Endometrium (tissue), 2 donors: ENCODE results near the gene PRKN.

Experiments used
- FAIRE-seq: peaks from 2 replicates; lab custom pipeline; 2012; peaks lifted over from hg19 to GRCh38; lab: Jason Lieb, UNC
- donor health status: control.
- donor health status: control.

The PRKN gene

DNA sequence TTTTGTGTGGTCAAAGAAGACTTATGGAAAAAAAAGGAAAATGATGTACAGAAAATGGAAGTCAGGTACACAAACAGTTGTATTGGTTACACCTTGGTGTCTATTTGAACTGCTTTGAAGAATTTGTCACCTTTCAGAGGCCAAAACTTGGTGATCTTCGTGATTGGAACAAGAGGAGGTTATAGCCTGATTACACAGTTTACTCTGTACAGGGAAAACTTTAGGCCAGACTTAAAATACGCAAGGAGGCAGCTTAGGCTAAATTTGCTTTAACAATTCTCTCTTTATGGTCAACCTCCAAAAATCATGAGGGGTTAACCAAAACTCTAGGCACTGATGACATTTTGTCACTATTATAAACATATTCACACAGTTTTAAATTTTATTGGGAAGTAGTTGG is 353.7 kb downstream of the PRKN start:
- FAIRE-seq = no peak

DNA sequence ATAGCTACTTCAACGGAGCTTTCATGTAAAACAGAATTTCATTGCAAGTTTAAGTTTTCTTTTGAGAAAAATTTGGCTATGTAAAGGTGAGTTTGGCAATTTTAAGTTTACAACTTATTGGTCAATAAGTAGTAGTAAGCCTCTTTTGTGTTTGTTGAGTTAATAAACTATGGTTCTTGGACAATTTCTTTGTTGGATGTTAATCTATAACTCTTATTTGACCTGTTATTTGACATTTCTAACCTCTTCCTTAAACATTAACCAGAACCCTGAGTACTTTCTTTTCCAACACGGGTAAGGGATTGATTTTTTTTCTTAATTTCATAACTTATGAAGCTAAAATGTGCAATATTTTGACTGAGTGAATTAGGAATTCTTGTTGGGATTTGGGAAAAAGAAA is 354.4 kb downstream of the PRKN start:
- FAIRE-seq = no peak

DNA sequence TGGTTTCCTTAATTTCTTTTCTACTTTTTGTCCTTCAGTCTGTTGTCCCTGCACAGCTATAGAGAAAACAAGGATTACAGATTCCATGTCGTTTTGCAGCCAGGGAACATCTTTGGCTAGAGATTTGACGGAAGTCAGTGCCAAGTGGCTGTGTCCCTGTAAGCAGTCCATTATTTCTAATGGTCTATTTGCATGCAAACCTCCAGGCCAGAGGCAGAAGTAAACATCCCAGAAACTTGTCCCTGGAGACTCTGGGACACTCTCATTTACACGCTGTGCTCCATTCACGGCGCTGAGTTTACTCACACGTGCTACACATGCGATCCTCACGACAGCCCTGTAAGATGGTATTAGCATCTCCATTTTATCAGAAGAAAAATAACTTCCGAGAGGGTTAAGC is 355.5 kb downstream of the PRKN start:
- FAIRE-seq = no peak

DNA sequence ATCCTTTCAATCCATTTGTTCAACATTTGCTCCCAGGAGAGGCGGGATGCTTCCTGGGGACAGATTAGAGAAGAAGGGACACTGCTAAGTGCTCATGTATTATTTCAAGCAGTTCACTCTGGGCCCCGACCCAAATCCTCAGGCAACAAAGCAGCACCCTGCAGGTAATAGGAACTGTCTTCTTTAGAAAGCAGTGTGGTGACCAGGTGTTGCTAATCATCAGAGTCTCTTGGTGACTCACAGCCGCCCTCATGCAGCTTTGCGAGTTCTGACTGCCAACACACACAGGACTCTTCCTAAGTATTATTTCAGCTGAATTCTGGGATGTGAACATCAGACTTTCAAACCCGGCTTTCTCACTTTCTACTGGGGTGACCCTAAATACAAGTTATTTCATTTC is 356.4 kb downstream of the PRKN start:
- no peak for FAIRE-seq

DNA sequence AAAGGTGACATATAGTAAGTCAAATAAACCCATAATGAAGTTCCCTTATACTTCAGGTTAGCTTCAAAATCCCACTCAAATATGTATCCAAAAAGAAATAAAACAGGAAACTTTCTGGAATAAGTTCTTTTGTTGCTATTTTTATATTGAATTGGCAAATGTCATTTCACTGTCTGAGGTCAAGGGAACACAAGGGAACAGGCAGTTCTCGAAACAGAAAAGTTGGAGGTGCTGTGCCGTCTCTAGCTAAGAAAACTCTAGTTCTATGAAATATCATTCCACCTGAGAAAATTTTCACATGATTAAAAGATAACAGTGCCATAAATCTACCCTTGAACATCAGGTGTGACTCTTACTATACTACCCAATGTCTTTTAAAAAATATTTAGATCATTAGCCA is 358.5 kb downstream of the PRKN start:
- FAIRE-seq = no peak

DNA sequence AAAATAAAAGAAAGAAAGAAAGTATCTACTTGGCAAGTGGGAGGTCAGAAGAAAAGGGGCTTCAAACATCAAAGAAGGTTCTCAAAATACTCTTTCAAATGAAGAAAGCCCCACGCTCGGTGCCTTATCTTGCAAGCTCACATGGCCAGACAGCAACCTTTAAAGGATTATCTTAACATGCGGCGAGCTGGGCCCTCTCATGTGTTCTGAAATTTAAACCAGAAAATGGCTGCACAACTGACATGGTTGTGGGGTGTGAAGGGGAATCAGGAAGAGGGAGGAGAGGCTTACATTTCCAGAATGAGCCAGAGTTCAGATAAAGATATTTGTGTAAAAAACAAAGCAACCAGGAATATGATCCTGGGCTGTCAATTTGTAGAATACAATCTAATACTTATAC is 363.1 kb downstream of the PRKN start:
- FAIRE-seq = no peak

DNA sequence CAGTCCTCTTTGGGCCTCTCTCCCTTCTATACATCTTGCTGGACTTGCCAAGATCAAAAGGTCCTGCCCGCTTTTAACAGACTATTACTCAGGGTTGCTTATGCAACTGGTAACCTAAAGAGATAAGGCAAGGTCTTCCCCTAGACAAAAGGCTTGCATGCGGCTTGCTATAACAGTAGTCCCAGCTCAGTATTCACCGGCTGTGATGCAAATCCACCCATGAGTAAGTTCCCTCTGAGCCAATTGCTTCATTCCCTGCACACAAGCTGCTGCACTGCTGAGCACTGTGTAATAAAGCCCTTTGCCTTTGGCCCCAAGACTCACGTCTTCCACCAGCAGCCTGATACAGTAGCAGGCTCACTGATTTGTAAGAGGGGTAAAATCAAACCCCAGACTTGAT is 363.8 kb downstream of the PRKN start:
- FAIRE-seq = no peak

DNA sequence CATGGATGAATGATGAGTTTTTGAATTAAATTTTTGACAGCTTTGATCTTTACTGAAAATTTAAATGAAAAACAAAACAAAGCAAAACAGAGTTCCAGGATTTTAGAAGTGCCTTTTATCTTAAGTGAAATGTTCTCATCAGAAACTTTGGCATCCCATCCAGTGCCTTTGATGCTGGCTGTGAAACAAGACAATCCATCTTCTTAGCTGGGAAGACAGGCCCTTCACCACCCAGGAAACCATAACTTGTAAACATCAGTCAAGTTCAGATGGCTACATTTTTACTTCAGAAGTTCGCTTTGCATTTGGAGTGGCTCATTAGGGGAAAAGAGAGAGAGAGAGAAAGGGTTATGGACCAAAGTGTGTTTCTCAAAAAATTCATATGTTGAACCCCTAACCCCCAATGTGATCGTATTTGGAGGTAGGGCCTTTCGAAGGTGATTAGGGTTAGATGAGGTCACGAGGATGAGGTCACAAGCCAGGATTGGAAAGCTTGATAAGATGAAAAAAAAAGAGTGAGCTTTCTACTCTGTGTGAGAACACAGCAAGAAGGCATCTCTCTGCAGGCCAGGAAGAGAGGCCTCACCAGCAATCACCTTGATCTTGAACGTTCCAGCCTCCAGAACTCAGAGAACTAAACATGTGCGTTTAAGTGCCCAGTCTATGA is 366.5 kb downstream of the PRKN start:
- FAIRE-seq = no peak

DNA sequence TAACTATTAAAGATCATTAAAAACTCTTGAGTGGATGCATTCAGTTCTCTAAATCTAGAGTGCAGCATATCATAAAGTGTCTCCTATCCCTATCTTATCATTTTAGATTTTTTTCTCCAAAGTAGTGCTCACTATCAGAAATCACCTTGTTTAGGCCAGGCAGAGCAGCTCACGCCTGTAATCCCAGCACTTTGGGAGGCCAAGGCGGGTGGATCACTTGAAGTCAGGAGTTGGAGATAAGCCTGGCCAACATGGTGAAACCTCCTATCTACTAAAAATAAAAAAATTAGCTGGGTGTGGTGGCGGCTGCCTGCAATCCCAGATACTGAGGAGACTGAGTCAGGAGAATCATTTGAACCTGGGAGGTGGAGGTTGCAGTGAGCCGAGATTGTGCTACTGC is 368.9 kb downstream of the PRKN start:
- no peak for FAIRE-seq

DNA sequence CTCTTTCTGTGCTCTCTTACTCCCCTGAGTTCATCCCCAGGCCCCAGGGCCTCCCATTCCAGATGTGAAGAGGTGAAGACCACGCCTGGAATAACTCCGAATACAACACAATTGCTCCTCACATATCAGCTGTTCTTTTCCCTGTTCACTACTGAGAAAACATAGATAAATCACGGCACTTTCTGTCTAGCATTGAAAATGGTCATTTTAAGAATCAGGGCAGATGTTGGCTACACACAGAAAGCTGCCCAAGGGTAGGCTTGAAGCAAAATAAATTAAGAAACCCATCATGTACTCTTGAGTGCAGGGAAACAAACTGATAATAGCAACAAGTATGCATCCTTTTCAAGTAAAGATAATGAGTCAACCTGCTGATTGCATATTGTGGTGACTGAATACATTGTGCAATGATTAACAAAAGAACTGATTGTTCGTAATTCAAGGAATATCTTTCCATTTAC is 382.5 kb downstream of the PRKN start:
- FAIRE-seq = no peak

DNA sequence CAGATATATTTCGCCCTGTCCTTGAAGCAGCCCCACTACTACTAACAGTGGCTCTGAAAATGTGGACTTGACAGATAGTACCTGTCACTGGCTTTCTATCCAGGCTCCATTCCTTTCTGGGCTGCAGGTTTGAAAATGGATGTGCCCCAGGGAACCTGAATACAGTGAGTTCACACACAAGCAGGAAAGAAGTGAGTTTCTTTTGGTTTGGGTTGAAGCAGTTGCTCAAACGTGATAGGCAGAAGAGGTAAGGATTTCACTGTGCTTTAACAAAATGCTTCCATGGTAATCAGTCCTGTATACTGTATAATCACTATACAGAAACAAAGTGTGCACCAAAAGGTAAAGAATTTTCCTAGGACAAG is 382.9 kb downstream of the PRKN start:
- FAIRE-seq = no peak

DNA sequence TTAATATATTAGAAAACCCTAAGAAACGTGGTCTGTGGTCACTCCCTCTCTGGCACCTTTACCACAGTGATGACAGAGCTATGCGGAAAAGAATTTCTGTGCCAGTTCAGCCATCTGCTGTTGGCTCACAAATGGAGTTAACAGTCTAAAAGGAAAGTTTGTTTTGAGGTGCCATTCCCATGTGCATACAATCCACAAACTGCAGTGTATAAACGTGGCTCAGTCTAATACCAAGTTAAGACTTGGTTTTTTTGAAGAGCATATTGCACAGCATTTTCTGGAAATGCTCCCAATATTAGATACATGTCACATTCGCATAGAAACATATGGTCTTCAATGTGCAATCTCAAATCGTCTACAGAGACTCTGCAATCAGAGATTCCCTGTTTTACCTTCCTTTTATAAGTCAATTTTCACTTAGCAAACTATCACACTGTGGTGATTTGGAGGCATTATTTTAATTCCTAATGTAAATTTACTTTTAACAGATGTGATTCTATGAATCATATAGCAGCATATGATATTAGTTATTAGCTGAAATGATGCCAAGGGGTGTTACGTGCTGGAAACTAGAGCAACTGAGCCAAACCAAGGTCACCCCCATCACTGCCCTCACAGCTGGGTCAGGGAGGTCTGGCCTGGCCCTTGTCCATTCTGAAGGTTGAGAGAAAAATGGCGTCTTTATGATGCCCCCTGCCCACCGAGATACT is 383.5 kb downstream of the PRKN start:
- no peak for FAIRE-seq

DNA sequence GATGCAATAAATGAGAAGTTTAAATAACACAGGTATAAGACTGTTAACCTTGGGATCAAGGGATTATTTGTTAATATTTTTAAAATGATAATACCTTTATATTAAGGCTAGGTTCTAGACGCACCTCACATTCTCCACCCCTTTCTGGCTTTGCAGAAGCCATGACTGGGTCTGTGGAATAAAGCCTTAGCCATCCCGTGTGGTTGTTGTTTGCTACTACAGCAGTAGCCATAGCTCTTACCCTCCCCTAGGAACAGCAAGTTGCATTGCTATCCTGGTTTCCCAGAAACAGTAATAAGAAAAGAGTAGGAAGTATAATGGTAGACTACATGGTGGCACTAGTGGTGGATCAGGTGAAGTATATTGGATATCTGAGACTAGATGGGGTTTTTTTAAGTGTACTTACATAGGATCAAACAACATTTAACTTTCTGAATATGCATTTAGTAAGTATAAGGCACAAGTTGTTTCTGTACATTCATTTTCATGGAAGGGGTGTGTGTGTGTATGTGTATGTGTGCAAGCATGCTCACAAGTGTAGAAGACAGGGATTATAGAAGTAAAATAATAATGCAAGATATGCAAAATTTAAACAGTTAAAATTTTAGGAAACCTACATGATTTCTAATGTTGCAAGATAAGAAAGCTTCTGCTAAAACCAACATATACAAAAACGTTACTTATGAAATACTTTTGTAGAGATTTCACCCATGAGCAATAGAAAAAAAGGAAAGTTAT is 384.2 kb downstream of the PRKN start:
- no peak for FAIRE-seq

DNA sequence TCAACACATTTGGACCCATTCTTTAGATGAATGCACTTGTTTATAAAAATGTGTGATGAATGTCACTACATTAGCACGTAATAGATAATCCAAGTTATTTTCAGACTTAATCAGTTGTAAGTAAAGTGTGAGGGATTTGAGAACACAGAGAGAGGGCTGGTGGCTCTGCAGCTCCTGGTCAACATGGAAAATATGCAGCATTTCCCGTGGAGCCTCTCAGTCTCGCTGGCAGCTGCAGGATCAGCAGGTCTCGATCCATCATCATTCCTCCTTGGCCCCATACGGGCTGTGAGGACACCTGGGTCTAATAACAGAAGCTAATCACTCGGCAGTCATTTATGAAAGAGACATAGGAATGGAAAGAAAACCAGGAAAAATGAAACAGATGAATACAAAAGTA is 390.2 kb downstream of the PRKN start:
- no peak for FAIRE-seq

DNA sequence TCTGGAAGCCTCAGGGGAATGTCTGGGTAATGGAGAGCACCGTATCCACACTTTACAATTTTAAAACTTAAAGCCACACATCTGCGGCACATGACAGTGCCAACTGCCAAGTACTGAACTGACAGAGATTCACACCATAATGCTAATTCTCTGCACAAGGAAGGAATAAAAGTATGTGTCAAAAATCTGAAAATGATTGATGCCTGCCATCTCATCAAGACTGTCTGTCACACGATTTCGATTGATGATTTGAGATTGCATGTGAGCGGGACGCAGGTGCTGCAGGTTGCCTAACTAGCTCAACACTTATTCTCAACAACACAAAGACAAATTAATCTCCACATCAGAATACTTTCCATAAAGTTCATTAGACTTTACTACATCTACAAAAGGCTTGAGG is 391.2 kb downstream of the PRKN start:
- no peak for FAIRE-seq

DNA sequence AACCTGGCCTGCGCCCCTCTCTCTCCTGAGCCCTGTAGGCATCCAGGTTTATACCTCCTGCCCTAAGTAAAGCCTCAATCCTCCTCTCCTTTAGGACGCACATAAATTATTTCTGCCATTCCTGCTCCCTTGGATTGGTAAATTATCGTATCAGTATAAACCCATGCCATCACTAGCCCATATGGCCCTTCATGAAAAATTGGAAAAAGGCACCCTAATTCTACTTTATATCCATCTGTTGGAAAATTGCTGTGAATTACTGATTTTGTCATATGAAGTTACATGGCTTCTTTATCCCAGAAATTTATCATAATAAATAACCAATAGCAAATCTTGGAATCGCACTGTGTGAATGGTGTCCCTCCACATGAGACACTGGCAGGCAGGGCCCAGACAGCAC is 395.2 kb downstream of the PRKN start:
- FAIRE-seq = no peak

DNA sequence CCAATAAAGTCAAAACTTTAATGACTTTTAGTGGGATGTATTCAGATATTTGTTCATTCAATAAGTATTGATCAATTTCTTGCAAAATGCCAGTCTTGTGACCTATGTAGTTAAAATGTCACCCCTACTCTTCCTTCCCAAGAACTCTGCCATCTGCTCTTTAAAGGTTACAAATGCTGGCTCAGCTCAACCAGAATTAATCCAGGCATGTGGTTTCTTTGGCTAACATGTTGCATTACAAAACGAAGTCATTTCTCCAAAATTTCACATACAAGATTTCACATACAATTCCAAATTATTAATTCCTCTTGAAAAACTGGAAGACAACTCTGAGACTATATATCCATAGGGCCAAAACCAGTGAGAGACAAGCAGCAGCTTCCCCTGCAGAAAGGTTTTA is 395.7 kb downstream of the PRKN start:
- FAIRE-seq = no peak

DNA sequence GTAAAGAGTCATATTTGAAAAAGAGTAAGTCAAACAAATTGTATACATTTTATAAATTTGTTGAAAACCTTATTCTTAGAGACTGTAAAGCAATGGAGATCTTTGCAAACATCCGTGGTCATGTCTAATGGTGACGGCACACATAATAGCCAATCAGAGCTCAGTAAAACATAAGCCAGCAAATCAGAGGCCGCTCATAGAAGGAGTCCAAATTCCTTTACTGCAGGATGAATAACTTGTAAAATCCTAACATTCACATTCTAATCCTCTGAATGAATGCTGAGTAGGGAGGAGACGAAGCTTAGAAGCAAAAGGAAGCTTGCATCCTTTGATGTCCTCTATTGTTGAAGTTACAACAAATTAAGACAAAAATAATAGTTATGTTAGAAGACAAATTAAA is 401.7 kb downstream of the PRKN start:
- no peak for FAIRE-seq

DNA sequence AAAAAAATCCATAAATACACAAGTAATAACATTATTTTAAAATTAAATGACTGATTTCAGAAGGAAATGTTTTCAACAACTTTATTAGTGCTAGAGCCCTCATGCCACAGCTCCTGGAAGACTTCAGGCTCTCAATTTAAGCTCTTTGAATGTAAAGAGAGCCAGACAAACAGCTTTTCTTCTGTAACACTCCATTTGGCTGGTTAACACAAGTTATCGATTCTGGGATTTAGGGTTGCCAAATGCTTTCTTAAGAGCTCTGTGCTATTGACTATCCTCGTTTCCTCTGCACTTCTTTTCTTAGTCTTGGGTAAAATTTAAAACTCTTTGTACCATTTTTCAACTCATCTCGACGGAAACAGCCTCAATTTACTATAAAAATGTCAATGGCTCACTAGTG is 402.5 kb downstream of the PRKN start:
- no peak for FAIRE-seq

DNA sequence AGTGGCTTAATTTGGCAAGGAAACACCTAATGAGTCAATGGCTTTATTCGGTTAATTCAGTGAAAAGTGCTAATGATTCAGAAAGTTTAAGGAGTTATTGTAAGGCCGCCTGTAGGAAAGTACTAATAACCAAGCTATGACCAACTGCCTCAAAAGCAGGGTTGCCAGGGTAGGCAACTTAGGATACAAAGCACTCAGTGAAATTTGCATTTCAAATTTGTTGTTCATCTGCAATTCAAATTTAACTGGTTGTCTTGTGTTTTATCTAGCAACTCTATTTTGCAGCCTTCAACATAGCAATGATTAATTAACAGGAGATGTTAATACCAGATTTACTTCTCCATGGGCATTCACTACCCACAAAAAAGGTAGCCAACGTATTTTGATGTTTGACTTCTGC is 412.3 kb downstream of the PRKN start:
- no peak for FAIRE-seq

DNA sequence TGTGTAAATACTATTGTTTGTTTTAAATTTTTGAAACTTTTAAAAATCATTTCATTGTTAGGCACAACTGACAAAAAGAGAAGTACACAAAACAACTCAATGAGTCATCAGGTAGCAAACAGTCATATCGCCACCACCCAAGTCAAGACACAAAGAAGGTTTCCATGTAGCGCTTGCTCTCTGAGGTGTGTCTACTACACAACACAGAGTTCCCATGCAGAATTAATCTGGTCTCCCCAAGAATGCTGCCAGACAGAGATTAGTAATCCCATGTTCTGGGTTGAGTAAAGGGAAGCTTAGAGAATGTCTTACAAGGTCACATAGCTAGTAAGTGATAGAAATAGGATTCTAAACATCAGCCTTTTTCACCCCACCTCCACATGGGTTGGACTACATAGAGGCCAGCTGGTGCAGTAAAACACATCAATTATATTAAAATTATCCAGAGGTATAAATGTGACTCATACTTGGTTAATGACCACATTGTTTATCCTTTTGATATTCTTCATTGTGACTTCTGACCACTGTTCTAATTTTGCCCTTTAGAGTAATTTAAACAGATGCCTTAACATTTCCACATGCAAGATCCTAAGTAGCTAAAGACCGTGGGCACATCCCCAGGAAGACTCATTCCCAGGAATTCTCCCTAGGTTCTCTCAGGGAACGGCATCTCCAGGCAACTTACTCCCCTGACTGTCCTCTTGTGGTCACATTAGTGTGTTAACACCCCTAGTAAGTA is 413.5 kb downstream of the PRKN start:
- FAIRE-seq = no peak

DNA sequence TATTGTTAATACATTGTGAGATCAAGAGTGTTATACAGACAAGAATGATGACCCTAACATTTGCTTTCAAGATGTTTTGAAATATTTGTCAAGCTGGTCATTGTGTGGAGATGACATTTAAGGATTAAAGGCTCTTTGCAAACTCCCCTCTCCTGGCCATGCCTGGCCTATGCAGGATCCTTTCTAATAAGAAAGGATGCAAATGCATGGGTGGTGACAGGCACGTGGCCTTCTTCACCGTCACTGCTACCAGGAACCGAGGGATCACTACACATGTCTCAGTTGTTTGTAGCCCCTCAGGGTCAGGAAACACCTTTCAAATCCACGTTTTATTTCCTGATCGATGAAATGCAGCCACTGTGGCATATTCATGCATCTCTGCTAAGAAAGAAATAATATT is 419.7 kb downstream of the PRKN start:
- no peak for FAIRE-seq

DNA sequence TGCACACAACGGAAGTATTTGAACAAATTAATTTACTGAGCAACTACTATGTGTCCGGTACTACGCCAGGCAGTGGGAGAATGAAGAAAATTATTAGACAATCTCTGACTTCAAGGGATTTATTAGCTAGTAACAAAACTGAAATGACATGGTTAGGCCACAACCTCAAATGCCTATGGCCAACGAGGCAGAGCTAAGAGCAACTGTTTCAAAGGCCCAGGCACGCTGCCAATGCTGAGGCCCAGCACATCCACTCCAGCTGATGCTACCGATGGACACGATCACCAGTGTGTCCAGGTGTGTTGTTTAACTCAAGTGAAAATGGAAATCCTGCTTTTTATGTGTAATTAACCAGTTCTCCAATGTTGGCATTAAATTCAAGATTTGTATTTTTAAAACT is 420.9 kb downstream of the PRKN start:
- FAIRE-seq = no peak
